Measurements from ENCODE around the gene RIBC2. TPM values are rescaled to one million over a fixed set of nuclear protein-coding genes. Genes with fewer than 3 reads are reported as not detected.

Gene RIBC2
- total and polyA plus RNA-seq, 2 of the 13 experiments (the other 11 are each of a cell fraction or from before 2014, with no cell fraction given), result 0.55 TPM; not detected in 1

DNA sequence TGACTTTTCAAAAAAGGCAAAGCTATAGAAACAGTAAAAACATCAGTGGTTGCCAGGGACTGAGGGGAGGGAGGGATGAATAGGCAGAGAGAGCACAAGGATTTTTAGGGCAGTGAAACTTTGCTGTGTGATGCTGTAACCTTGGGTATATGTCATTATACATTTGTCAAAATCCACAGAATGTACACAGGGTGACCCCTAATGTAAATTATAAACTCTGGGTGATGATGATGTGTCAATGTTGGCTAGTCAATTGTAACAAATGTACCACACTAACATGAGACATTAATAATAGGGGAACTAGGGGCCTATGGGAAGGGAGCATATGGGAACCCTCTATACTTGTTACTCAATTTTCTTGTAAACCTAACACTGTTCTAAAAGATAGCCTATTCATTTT, 24.8 kb downstream of the RIBC2 start:
- no peak for ATAC-seq

More for the DNA sequence above, 24.8 kb downstream of the RIBC2 start:
- Histone ChIP-seq H3K4me2 (ENCODE audit: low read depth, low read length) (no peak overlapping the region), H3K9ac (ENCODE audit: insufficient read depth, low read depth, low read length) (no peak overlapping the region), H3K9me3 (ENCODE audit: low read length) (no peaks in the 10 kb centered on the region), H2AFZ (ENCODE audit: low read length) (no peak overlapping the region), H3K4me1 (ENCODE audit: insufficient read depth, low read length) (peaks cover 55% of the 10 kb centered on the region), H4K20me1 (ENCODE audit: insufficient read depth, low read length) (no peaks in the 10 kb centered on the region), H3K36me3 (replicated peaks in 1 of 2; ENCODE audit: control insufficient read depth in 1 of 2, insufficient read depth in 2 of 2, low read length in 2 of 2) (no peaks in the 10 kb centered on the region), H3K27ac (ENCODE audit: extremely low read length, insufficient read depth, low read length) (no peak overlapping the region), H3K79me2 (ENCODE audit: insufficient read depth, low read length) (no peaks in the 10 kb centered on the region), H3K4me3 (replicated peaks in 1 of 3; ENCODE audit: insufficient read depth in 1 of 3, low read depth in 2 of 3, low read length in 3 of 3) (no peak overlapping the region), H3K27me3 (ENCODE audit: control insufficient read depth in 1 of 2, insufficient read depth in 2 of 2, low read length in 2 of 2) (no peaks in the 10 kb centered on the region)
- intact Hi-C loops (cut with micrococcal nuclease; ENCODE audit: unreplicated experiment), result no loop called here
- ChIA-PET POLR2A (no interaction called here), CTCF (ENCODE audit: low intra/inter-chr PET ratio, low total read pairs) (no interaction called here)
- no peak for DNase-seq (ENCODE audit: low spot score)
- TF ChIP-seq HNF4G (IDR thresholded peaks at IDR 0.05; ENCODE audit: borderline replicate concordance, low read depth, low read length) (no peak), HNF4G (CRISPR knock-in tag; IDR thresholded peaks at IDR 0.05; ENCODE audit: borderline replicate concordance, low read depth) (no peak), JUN (CRISPR knock-in tag; IDR thresholded peaks at IDR 0.05) (no peak), ZNF768 (CRISPR knock-in tag; IDR thresholded peaks at IDR 0.05) (no peak), MYC (CRISPR knock-in tag; IDR thresholded peaks at IDR 0.05; ENCODE audit: borderline replicate concordance) (no peak), EZH2 (conservative IDR thresholded peaks at IDR 0.05; ENCODE audit: low read depth, low read length) (no peak), ZKSCAN5 (CRISPR knock-in tag; IDR thresholded peaks at IDR 0.05) (no peak), ZNF317 (CRISPR knock-in tag; IDR thresholded peaks at IDR 0.05) (no peak), ZNF510 (CRISPR knock-in tag; IDR thresholded peaks at IDR 0.05; ENCODE audit: low read depth) (no peak), TBP (CRISPR knock-in tag; IDR thresholded peaks at IDR 0.05) (no peak), RFX5 (IDR thresholded peaks at IDR 0.05; ENCODE audit: low read depth, low read length) (no peak), ZNF782 (CRISPR knock-in tag; IDR thresholded peaks at IDR 0.05; ENCODE audit: borderline replicate concordance) (no peak), ZSCAN20 (CRISPR knock-in tag; IDR thresholded peaks at IDR 0.05; ENCODE audit: borderline replicate concordance) (no peak), ZNF207 (IDR thresholded peaks at IDR 0.05; ENCODE audit: borderline replicate concordance) (no peak), ZNF224 (CRISPR knock-in tag; IDR thresholded peaks at IDR 0.05) (no peak)
- TF ChIP-seq, protein P1, sequence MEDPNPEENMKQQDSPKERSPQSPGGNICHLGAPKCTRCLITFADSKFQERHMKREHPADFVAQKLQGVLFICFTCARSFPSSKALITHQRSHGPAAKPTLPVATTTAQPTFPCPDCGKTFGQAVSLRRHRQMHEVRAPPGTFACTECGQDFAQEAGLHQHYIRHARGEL (CRISPR knock-in tag; IDR thresholded peaks at IDR 0.05), result no peak
- TF ChIP-seq, protein P2, sequence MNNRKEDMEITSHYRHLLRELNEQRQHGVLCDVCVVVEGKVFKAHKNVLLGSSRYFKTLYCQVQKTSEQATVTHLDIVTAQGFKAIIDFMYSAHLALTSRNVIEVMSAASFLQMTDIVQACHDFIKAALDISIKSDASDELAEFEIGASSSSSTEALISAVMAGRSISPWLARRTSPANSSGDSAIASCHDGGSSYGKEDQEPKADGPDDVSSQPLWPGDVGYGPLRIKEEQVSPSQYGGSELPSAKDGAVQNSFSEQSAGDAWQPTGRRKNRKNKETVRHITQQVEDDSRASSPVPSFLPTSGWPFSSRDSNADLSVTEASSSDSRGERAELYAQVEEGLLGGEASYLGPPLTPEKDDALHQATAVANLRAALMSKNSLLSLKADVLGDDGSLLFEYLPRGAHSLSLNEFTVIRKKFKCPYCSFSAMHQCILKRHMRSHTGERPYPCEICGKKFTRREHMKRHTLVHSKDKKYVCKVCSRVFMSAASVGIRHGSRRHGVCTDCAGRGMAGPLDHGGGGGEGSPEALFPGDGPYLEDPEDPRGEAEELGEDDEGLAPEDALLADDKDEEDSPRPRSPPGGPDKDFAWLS (CRISPR knock-in tag; IDR thresholded peaks at IDR 0.05; ENCODE audit: borderline replicate concordance), result no peak
- TF ChIP-seq, protein P3, sequence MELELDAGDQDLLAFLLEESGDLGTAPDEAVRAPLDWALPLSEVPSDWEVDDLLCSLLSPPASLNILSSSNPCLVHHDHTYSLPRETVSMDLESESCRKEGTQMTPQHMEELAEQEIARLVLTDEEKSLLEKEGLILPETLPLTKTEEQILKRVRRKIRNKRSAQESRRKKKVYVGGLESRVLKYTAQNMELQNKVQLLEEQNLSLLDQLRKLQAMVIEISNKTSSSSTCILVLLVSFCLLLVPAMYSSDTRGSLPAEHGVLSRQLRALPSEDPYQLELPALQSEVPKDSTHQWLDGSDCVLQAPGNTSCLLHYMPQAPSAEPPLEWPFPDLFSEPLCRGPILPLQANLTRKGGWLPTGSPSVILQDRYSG (CRISPR knock-in tag; IDR thresholded peaks at IDR 0.05), result no peak
- TF ChIP-seq, protein P4, sequence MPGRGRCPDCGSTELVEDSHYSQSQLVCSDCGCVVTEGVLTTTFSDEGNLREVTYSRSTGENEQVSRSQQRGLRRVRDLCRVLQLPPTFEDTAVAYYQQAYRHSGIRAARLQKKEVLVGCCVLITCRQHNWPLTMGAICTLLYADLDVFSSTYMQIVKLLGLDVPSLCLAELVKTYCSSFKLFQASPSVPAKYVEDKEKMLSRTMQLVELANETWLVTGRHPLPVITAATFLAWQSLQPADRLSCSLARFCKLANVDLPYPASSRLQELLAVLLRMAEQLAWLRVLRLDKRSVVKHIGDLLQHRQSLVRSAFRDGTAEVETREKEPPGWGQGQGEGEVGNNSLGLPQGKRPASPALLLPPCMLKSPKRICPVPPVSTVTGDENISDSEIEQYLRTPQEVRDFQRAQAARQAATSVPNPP (CRISPR knock-in tag; IDR thresholded peaks at IDR 0.05), result no peak
- TF ChIP-seq, protein P5, sequence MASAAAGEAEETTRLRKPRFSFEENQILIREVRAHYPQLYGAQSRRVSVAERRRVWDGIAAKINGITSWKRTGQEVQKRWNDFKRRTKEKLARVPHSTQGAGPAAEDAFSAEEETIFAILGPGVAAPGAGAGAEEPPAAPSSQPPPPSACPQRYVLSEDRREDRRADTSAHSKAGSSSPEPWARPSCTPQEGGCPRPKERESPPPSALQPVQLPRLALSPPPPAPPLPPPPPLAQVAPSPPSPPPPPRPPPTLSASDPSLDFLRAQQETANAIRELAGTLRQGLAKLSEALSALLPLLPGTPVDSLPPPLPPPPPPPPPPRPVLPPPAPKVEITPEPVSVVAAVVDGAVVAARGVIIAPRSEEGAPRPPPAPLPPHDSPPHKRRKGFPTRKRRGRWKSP (CRISPR knock-in tag; IDR thresholded peaks at IDR 0.05), result no peak
- BruUV-seq (replicated peaks), result no TSS peak
- FAIRE-seq, result no peak
- in situ Hi-C loops (cut with HindIII; ENCODE audit: extremely low pct_ligation_motif_present, low pct_unique_long_range_greater_than_20kb), result no loop called here

All from HepG2 (cell line).